ENCODE data around the gene EHBP1L1. TPM values are rescaled to one million over a fixed set of nuclear protein-coding genes. Genes with fewer than 3 reads are reported as not detected.

Gene EHBP1L1
- total RNA-seq, 3 donors from 2014 or later: 28.0 to 68.8 (median 33.4) TPM

DNA sequence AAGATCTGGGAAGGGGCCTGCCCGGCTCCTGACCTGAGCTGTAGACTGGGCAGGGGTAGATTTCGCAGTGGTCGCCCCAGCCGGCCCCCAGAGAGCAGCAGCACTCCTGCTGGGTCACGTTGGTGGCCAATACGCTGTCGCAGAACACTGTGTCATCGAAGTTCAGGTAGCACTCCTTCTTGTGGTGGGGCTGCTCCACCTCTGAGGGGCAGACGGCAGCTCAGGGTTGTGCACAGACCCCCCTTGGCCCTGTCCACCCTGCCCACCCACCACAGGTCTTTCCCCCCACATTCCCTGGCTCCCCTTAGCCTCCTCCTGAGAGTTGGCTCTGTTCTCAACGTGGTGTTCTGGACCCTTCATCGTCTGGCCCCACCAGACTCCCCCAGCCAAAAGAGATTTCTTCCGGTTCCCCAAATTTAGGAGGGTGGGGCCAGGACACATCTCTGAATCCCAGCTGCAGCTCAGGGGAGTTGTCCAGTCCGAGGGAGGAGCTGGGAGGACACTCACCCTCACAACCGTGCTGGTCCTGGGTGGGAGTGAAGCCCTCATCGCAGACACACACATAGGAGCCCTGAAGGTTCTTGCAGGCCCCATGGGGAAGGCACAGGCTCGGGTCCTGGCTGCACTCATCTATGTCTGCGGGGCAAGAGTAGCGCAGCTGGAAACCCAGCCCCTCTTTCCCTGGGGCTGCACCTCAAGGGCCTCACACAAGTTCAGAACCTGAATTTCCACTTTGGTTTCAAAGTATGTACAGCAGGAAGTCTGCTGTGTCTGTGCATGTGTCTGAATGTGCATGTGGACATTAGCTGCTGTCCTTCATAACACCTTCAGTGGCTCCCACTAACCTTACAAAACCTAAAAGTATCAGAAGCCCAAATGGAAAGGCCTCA lies 34.5 kb upstream of the EHBP1L1 start:
- DNase-seq (ENCODE audit: low spot score in 2 of 2): no peak
- Histone ChIP-seq H3K4me3 (peak overlapping the region; percentile 41 to 71 (median 56)), H3K27me3 (no peaks in the 10 kb centered on the region), H3K9me3 (no peaks in the 10 kb centered on the region), H3K36me3 (no peaks in the 10 kb centered on the region), H3K27ac (peak overlapping the region; percentile 88 to 97), H3K4me1 (peaks cover 6 to 12% of the 10 kb centered on the region in 2 donors)
- no peak for TF ChIP-seq POLR2AphosphoS5 (IDR thresholded peaks at IDR 0.05)
- TF ChIP-seq, protein P1, sequence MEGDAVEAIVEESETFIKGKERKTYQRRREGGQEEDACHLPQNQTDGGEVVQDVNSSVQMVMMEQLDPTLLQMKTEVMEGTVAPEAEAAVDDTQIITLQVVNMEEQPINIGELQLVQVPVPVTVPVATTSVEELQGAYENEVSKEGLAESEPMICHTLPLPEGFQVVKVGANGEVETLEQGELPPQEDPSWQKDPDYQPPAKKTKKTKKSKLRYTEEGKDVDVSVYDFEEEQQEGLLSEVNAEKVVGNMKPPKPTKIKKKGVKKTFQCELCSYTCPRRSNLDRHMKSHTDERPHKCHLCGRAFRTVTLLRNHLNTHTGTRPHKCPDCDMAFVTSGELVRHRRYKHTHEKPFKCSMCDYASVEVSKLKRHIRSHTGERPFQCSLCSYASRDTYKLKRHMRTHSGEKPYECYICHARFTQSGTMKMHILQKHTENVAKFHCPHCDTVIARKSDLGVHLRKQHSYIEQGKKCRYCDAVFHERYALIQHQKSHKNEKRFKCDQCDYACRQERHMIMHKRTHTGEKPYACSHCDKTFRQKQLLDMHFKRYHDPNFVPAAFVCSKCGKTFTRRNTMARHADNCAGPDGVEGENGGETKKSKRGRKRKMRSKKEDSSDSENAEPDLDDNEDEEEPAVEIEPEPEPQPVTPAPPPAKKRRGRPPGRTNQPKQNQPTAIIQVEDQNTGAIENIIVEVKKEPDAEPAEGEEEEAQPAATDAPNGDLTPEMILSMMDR (IDR thresholded peaks at IDR 0.05): peak in 1 of 3 donors; percentile 6
- intact Hi-C loops (cut with DNase I; ENCODE audit: low total_unique reads): loop anchor here (5.0 kb wide), 2 partner anchors 46 to 764 kb away; partner anchors contain the start of gene SF1

DNA sequence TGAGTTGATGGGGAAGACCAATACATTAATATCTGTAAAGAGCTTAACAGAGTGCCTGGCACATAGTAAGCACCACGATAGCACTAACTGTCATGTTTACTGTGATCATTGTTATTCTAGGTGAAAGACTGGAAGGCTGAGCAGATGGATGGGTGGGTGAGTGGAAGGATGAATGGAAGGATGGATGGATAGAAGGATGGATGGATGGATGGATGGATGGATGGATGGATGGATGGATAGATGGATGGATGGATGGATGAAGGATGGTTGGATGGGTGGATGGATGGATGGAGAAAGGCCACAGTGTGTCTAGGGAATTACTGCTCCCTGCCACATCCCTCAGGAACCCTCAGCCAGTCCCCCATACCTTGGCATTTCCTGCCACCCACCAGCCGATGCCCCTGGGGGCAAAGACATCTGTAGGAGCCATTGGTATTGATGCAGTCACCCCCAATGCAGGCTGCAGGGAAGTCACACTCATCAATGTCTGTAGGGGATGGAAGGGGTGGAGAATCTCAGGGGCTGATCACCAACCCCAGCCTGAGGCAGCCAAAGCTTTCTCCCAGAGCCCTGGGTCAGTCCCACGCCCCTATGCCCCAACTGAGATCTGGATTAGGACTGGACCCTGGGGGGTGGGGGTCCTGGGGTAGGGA lies 33.0 kb upstream of the EHBP1L1 start:
- H3K27ac ChIP-seq: peak overlapping the region in 1 of 2 donors; percentile 52
- no peaks in the 10 kb centered on the region for H3K36me3 ChIP-seq
- intact Hi-C loops (cut with DNase I; ENCODE audit: low total_unique reads): loop anchor here (5.0 kb wide), 2 partner anchors 44 to 766 kb away; partner anchors contain the start of gene SF1
- DNase-seq (ENCODE audit: low spot score in 2 of 2): no peak
- H3K27me3 ChIP-seq: no peaks in the 10 kb centered on the region
- no peak overlapping the region for H3K4me3 ChIP-seq
- H3K9me3 ChIP-seq: no peaks in the 10 kb centered on the region
- H3K4me1 ChIP-seq: peaks cover 6 to 12% of the 10 kb centered on the region in 2 donors
- TF ChIP-seq, protein P1 (IDR thresholded peaks at IDR 0.05): no peak
- no peak for TF ChIP-seq POLR2A (IDR thresholded peaks at IDR 0.05)
- TF ChIP-seq POLR2AphosphoS5 (IDR thresholded peaks at IDR 0.05): no peak

GRCh38 chr11:65545853-65546216 lies 30.0 kb upstream of the EHBP1L1 start:
- no peaks in the 10 kb centered on the region for H3K36me3 ChIP-seq
- TF ChIP-seq POLR2AphosphoS5 (IDR thresholded peaks at IDR 0.05) (no peak), POLR2A (IDR thresholded peaks at IDR 0.05) (no peak)
- TF ChIP-seq, protein P1 (IDR thresholded peaks at IDR 0.05): no peak
- no peaks in the 10 kb centered on the region for H3K27me3 ChIP-seq
- intact Hi-C loops (cut with DNase I; ENCODE audit: low total_unique reads): no loop called here
- DNase-seq (ENCODE audit: low spot score in 2 of 2): no peak
- no peaks in the 10 kb centered on the region for H3K9me3 ChIP-seq
- H3K4me1 ChIP-seq: peaks cover 6 to 12% of the 10 kb centered on the region in 2 donors
- H3K4me3 ChIP-seq: peak overlapping the region in 2 of 3 donors; percentile 48 to 61
- peak overlapping the region; percentile 70 to 84 for H3K27ac ChIP-seq

GRCh38 chr11:65546217-65546958 lies 29.5 kb upstream of the EHBP1L1 start:
- peaks cover 3 to 7% of the 10 kb centered on the region in 2 donors for H3K4me1 ChIP-seq
- intact Hi-C loops (cut with DNase I; ENCODE audit: low total_unique reads): no loop called here
- no peaks in the 10 kb centered on the region for H3K9me3 ChIP-seq
- H3K27me3 ChIP-seq: no peaks in the 10 kb centered on the region
- H3K4me3 ChIP-seq: peak overlapping the region; percentile 22 to 61 (median 48)
- TF ChIP-seq, protein P1 (IDR thresholded peaks at IDR 0.05): no peak
- TF ChIP-seq POLR2AphosphoS5 (IDR thresholded peaks at IDR 0.05): peak in 1 of 3 donors; percentile 16
- H3K27ac ChIP-seq: peak overlapping the region; percentile 70 to 84
- DNase-seq (ENCODE audit: low spot score in 2 of 2): peak; percentile 88 to 94
- H3K36me3 ChIP-seq: no peaks in the 10 kb centered on the region
